DND-41 (cell line): ENCODE results near the gene KCTD20.

Experiments used
- EZH2 ChIP-seq: IDR thresholded peaks from 3 replicates; pipeline ENCODE4 v1.6.1; 2012; ENCODE audit warnings: borderline replicate concordance, low read depth, mild to moderate bottlenecking, moderate library complexity, low read length, inconsistent platforms; ENCODE audit not compliant: severe bottlenecking
- TF ChIP-seq, protein P1 (sequence below): IDR thresholded peaks from 2 replicates; pipeline ENCODE4 v1.5.1; 2012; ENCODE audit warnings: borderline replicate concordance, low read length, moderate library complexity, mild to moderate bottlenecking; ENCODE audit not compliant: poor library complexity, severe bottlenecking; ENCODE audit errors: extremely low read depth

DNA sequence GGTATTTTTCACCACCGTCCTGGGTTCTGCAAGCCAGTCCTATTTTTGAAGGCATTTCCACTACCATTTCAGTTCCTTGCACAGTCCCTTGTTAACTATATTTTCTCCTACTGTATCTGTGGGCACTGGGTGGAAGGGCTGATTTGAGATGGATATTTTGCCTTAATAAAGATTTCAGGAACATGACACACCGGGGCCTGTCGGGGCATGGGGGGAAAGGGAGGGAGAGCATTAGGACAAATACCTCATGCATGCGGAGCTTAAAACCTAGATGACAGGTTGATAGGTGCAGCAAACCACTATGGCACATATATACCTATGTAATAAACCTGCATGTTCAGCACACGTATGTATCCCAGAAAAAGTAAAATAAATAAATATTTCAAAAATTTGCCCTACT is 82.1 kb downstream of the KCTD20 start:
- TF ChIP-seq EZH2, result no peak
- TF ChIP-seq, protein P1, sequence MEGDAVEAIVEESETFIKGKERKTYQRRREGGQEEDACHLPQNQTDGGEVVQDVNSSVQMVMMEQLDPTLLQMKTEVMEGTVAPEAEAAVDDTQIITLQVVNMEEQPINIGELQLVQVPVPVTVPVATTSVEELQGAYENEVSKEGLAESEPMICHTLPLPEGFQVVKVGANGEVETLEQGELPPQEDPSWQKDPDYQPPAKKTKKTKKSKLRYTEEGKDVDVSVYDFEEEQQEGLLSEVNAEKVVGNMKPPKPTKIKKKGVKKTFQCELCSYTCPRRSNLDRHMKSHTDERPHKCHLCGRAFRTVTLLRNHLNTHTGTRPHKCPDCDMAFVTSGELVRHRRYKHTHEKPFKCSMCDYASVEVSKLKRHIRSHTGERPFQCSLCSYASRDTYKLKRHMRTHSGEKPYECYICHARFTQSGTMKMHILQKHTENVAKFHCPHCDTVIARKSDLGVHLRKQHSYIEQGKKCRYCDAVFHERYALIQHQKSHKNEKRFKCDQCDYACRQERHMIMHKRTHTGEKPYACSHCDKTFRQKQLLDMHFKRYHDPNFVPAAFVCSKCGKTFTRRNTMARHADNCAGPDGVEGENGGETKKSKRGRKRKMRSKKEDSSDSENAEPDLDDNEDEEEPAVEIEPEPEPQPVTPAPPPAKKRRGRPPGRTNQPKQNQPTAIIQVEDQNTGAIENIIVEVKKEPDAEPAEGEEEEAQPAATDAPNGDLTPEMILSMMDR, result no peak
